ENCODE results near the gene MIF4GD. TPM values are rescaled to one million over a fixed set of nuclear protein-coding genes. Genes with fewer than 3 reads are reported as not detected.
A peak's percentile ranks its signal among the peaks of the same experiment; 100 is the strongest.

MIF4GD gene
- polyA plus RNA-seq, 2 of the 4 experiments (the other 2 are of a cell fraction): 23.9 to 61.0 TPM

- TF ChIP-seq HES2 (IDR thresholded peaks at IDR 0.05) (no peak), SMC3 (IDR thresholded peaks at IDR 0.05) (peak; percentile 13; the same call in 1 of the 3 replicates), RAD21 (conservative IDR thresholded peaks at IDR 0.05 in 1 of 2, IDR thresholded peaks at IDR 0.05 in 1 of 2) (peak; percentile 36 to 53; a peak in 2 of 5 replicates), HOXA7 (CRISPR knock-in tag; IDR thresholded peaks at IDR 0.05) (no peak), RCOR1 (IDR thresholded peaks at IDR 0.05; ENCODE audit: low read depth, low read length) (no peak), BCL3 (IDR thresholded peaks at IDR 0.05) (0 out of 3 replicates have a peak, but pooled peaks have one; percentile 12), HDAC2 (IDR thresholded peaks at IDR 0.05) (0 out of 2 replicates have a peak, but pooled peaks have one; percentile 20), HMGXB4 (CRISPR knock-in tag; IDR thresholded peaks at IDR 0.05; ENCODE audit: borderline replicate concordance) (no peak), HOXB5 (CRISPR knock-in tag; IDR thresholded peaks at IDR 0.05) (0 out of 2 replicates have a peak, but pooled peaks have one; percentile 42), CTCF (IDR thresholded peaks at IDR 0.05) (peak; percentile 41), SREBF2 (IDR thresholded peaks at IDR 0.05) (no peak), JUN (IDR thresholded peaks at IDR 0.05) (peak in 1 of 2 experiments; percentile 21; a peak in 3 of 5 replicates), POLR2AphosphoS2 (conservative IDR thresholded peaks at IDR 0.05; ENCODE audit: low read length) (no peak)
Observed at GRCh38 chr17:75289832-75290337, 18.9 kb upstream of the MIF4GD start (continued).

GRCh38 chr17:75289115-75289831 is 18.2 kb upstream of the MIF4GD start, which contains the start of gene SLC25A19:
SLC25A19 (minus strand) TSS chr17:75289433; CDS start chr17:75286764, 2,669 bp downstream.
- Histone ChIP-seq H3K9me3 (no peaks in the 10 kb centered on the region), H3K4me2 (peak within 1 kb of the TSS; percentile 93), H3K27ac (peak within 1 kb of the TSS; percentile 86 to 90), H3K4me1 (peaks cover 12% of the 10 kb centered on the region), H3K4me3 (peak within 1 kb of the TSS; percentile 72)
- ATAC-seq: peak; percentile 97 to 99
- WGBS (ENCODE audit: missing lambda C conversion rate): 2% methylated on average over 41 of the region's 65 CpGs
- POLR2A ChIA-PET: interaction anchor here (0.5 to 2.7 kb wide), 26 partner anchors 8 to 491 kb away, joined by 3 to 81 read pairs (median 4); partner anchors contain the start of genes GGA3, GRB2, LLGL2 and MIF4GD
- FAIRE-seq: peak; percentile 97
- peak; percentile 100 for DNase-seq (ENCODE audit: low read depth in 1 of 2, low spot score in 1 of 2)
- CTCF ChIA-PET: interaction anchor here (1.0 to 2.6 kb wide), 21 partner anchors 8 to 427 kb away, joined by 3 to 33 read pairs (median 4); partner anchors contain the start of genes GGA3, GRB2, MIF4GD and MRPS7
- peak; percentile 92 for TF ChIP-seq PBX3 (IDR thresholded peaks at IDR 0.05)
- no peak for TF ChIP-seq CBX2 (IDR thresholded peaks at IDR 0.05; ENCODE audit: borderline replicate concordance, low read depth)
- no peak for TF ChIP-seq ZFP36 (IDR thresholded peaks at IDR 0.05; ENCODE audit: borderline replicate concordance, partially characterized antibody)
- TF ChIP-seq ESRRA (IDR thresholded peaks at IDR 0.05; ENCODE audit: borderline replicate concordance, low read length): peak; percentile 64
- peak; percentile 39 for TF ChIP-seq CHD2 (IDR thresholded peaks at IDR 0.05; ENCODE audit: low read length, partially characterized antibody)
- TF ChIP-seq MYC (IDR thresholded peaks at IDR 0.05; ENCODE audit: borderline replicate concordance, low read length): 0 out of 2 replicates have a peak, but pooled peaks have one; percentile 14
- TF ChIP-seq TFCP2L1 (CRISPR knock-in tag; IDR thresholded peaks at IDR 0.05): 0 out of 2 replicates have a peak, but pooled peaks have one; percentile 36
- 0 out of 2 replicates have a peak, but pooled peaks have one; percentile 20 for TF ChIP-seq GATA3 (IDR thresholded peaks at IDR 0.05; ENCODE audit: borderline replicate concordance)
- no peak for TF ChIP-seq ZNF302 (CRISPR knock-in tag; IDR thresholded peaks at IDR 0.05)
- TF ChIP-seq NPAS2 (CRISPR knock-in tag; IDR thresholded peaks at IDR 0.05; ENCODE audit: borderline replicate concordance): no peak
- TF ChIP-seq MAFK (IDR thresholded peaks at IDR 0.05; ENCODE audit: partially characterized antibody): no peak
- peak; percentile 95 for TF ChIP-seq POLR2A (IDR thresholded peaks at IDR 0.05; ENCODE audit: low read length)
- peak; percentile 69; the same call in 1 of the 2 replicates for TF ChIP-seq HDAC2 (IDR thresholded peaks at IDR 0.05)
- TF ChIP-seq CEBPB (IDR thresholded peaks at IDR 0.05): no peak; a peak in 1 of 4 replicates
- TF ChIP-seq RFX5 (IDR thresholded peaks at IDR 0.05): peak; percentile 73; the same call in 1 of the 2 replicates
- no peak for TF ChIP-seq HEYL (CRISPR knock-in tag; IDR thresholded peaks at IDR 0.05)
- peak; percentile 19; the same call in 1 of the 2 replicates for TF ChIP-seq E2F6 (IDR thresholded peaks at IDR 0.05; ENCODE audit: borderline replicate concordance, low read depth)
- TF ChIP-seq JUN (IDR thresholded peaks at IDR 0.05): peak; percentile 56 to 62; a peak in 4 of 5 replicates
- no peak for TF ChIP-seq JUNB (IDR thresholded peaks at IDR 0.05)
